ENCODE results near the gene CES4A. TPM values are rescaled to one million over a fixed set of nuclear protein-coding genes. Genes with fewer than 3 reads are reported as not detected.
"Not testable (repeated sequence)": the region's sequence is repeated elsewhere in the genome, so short reads cannot be mapped to it uniquely, and the experiment has no call there.

Gene CES4A
- polyA plus RNA-seq, 1 experiment: 4.5 TPM

- no peak overlapping the region for H3K4me3 ChIP-seq (ENCODE audit: low read depth, low read length)
- no peaks in the 10 kb centered on the region for H3K36me3 ChIP-seq (ENCODE audit: control insufficient read depth, insufficient read depth, low read length)
- TF ChIP-seq CTCF (IDR thresholded peaks at IDR 0.05; ENCODE audit: insufficient read depth, low read depth, low read length): no peak
- DNase-seq (ENCODE audit: low read depth): no peak
- CTCF ChIA-PET: interaction anchor here (1.8 to 2.5 kb wide), 2 partner anchors 27 to 56 kb away, joined by 4 to 8 read pairs; no protein-coding TSS in a partner anchor
- peaks cover 7% of the 10 kb centered on the region for H3K27me3 ChIP-seq (ENCODE audit: control insufficient read depth, insufficient read depth, low read length)
- POLR2A ChIA-PET: no interaction called here
Observed at GRCh38 chr16:66950971-66951790, 37.2 kb upstream of the CES4A start.

- H3K4me3 ChIP-seq (ENCODE audit: low read depth, low read length): no peak overlapping the region
- ChIA-PET POLR2A (no interaction called here), CTCF (interaction anchor here (0.9 to 3.2 kb wide), 11 partner anchors 11 to 234 kb away, joined by 3 to 18 read pairs (median 4); no protein-coding TSS in a partner anchor)
- TF ChIP-seq CTCF (IDR thresholded peaks at IDR 0.05; ENCODE audit: insufficient read depth, low read depth, low read length): no peak
- DNase-seq (ENCODE audit: low read depth): no peak
- peaks cover 8% of the 10 kb centered on the region for H3K27me3 ChIP-seq (ENCODE audit: control insufficient read depth, insufficient read depth, low read length)
- H3K36me3 ChIP-seq (ENCODE audit: control insufficient read depth, insufficient read depth, low read length): no peaks in the 10 kb centered on the region
Observed at GRCh38 chr16:66952430-66953110, 35.8 kb upstream of the CES4A start.

GRCh38 chr16:66953462-66954096 lies 34.8 kb upstream of the CES4A start:
- no peak overlapping the region for H3K4me3 ChIP-seq (ENCODE audit: low read depth, low read length)
- TF ChIP-seq CTCF (IDR thresholded peaks at IDR 0.05; ENCODE audit: insufficient read depth, low read depth, low read length): no peak
- no peaks in the 10 kb centered on the region for H3K36me3 ChIP-seq (ENCODE audit: control insufficient read depth, insufficient read depth, low read length)
- ChIA-PET POLR2A (no interaction called here), CTCF (interaction anchor here (0.6 to 3.2 kb wide), 27 partner anchors 9 to 568 kb away, joined by 3 to 18 read pairs (median 4); partner anchors contain the start of genes B3GNT9 and CIAO2B)
- no peak for DNase-seq (ENCODE audit: low read depth)
- peaks cover 7% of the 10 kb centered on the region for H3K27me3 ChIP-seq (ENCODE audit: control insufficient read depth, insufficient read depth, low read length)

GRCh38 chr16:66954097-66954659 lies 34.2 kb upstream of the CES4A start:
- DNase-seq (ENCODE audit: low read depth): no peak
- H3K4me3 ChIP-seq (ENCODE audit: low read depth, low read length): no peak overlapping the region
- ChIA-PET POLR2A (no interaction called here), CTCF (interaction anchor here (0.6 to 3.2 kb wide), 25 partner anchors 8 to 567 kb away, joined by 3 to 18 read pairs (median 4); partner anchors contain the start of genes B3GNT9, CIAO2B and EXOC3L1)
- no peaks in the 10 kb centered on the region for H3K36me3 ChIP-seq (ENCODE audit: control insufficient read depth, insufficient read depth, low read length)
- H3K27me3 ChIP-seq (ENCODE audit: control insufficient read depth, insufficient read depth, low read length): peaks cover 5% of the 10 kb centered on the region
- TF ChIP-seq CTCF (IDR thresholded peaks at IDR 0.05; ENCODE audit: insufficient read depth, low read depth, low read length): peak; percentile 81

- H3K36me3 ChIP-seq (ENCODE audit: control insufficient read depth, insufficient read depth, low read length); POLR2A ChIA-PET; H3K4me3 ChIP-seq (ENCODE audit: low read depth, low read length); DNase-seq (ENCODE audit: low read depth); H3K27me3 ChIP-seq (ENCODE audit: control insufficient read depth, insufficient read depth, low read length): not testable (repeated sequence)
- CTCF ChIA-PET: interaction anchor here (0.8 to 3.9 kb wide), 5 partner anchors 9 to 230 kb away, joined by 3 to 26 read pairs (median 4); no protein-coding TSS in a partner anchor
Observed at GRCh38 chr16:66955363-66956153, 32.8 kb upstream of the CES4A start.

GRCh38 chr16:66956154-66956457 lies 32.3 kb upstream of the CES4A start:
- H3K27me3 ChIP-seq (ENCODE audit: control insufficient read depth, insufficient read depth, low read length); POLR2A ChIA-PET: not testable (repeated sequence)
- CTCF ChIA-PET: interaction anchor here (0.8 to 3.9 kb wide), 5 partner anchors 8 to 229 kb away, joined by 3 to 26 read pairs (median 4); no protein-coding TSS in a partner anchor

More at GRCh38 chr16:66956154-66956457, 32.3 kb upstream of the CES4A start:
- H3K4me3 ChIP-seq (ENCODE audit: low read depth, low read length); DNase-seq (ENCODE audit: low read depth); H3K36me3 ChIP-seq (ENCODE audit: control insufficient read depth, insufficient read depth, low read length): not testable (repeated sequence)
